Measurements from ENCODE around the gene PTCH2. TPM values are rescaled to one million over a fixed set of nuclear protein-coding genes. Genes with fewer than 3 reads are reported as not detected.

Gene PTCH2
- total and polyA plus RNA-seq, 2 of the 13 experiments (the other 11 are each of a cell fraction or from before 2014, with no cell fraction given), result 0.60 to 1.5 TPM

- TF ChIP-seq HIC2 (CRISPR knock-in tag; IDR thresholded peaks at IDR 0.05; ENCODE audit: low read depth) (no peak), MIER2 (CRISPR knock-in tag; IDR thresholded peaks at IDR 0.05) (no peak), ZNF230 (CRISPR knock-in tag; IDR thresholded peaks at IDR 0.05) (peak; percentile 86; the same call in 1 of the 2 replicates), ESRRA (CRISPR knock-in tag; IDR thresholded peaks at IDR 0.05; ENCODE audit: low read depth) (no peak; the same call in 1 of the 2 replicates), ZNF414 (CRISPR knock-in tag; IDR thresholded peaks at IDR 0.05) (peak; percentile 58; the same call in 1 of the 2 replicates), HNF1B (CRISPR knock-in tag; IDR thresholded peaks at IDR 0.05) (peak; percentile 69; the same call in 1 of the 2 replicates), GABPA (IDR thresholded peaks at IDR 0.05; ENCODE audit: low read depth, low read length) (no peak), GABPA (CRISPR knock-in tag; IDR thresholded peaks at IDR 0.05; ENCODE audit: low read depth) (peak; percentile 58; the same call in 1 of the 2 replicates), ZFY (CRISPR knock-in tag; IDR thresholded peaks at IDR 0.05) (peak; percentile 97), ZNF350 (CRISPR knock-in tag; IDR thresholded peaks at IDR 0.05; ENCODE audit: borderline replicate concordance, low read depth) (no peak), ZFP1 (CRISPR knock-in tag; IDR thresholded peaks at IDR 0.05) (peak; percentile 33; the same call in 1 of the 2 replicates), REST (IDR thresholded peaks at IDR 0.05; ENCODE audit: borderline replicate concordance in 1 of 2, low read depth in 1 of 2, low read length in 2 of 2) (peak in 1 of 2 experiments; percentile 69; a peak in 1 of 4 replicates), ZNF777 (CRISPR knock-in tag; IDR thresholded peaks at IDR 0.05) (peak; percentile 72), ZNF737 (CRISPR knock-in tag; IDR thresholded peaks at IDR 0.05; ENCODE audit: borderline replicate concordance) (no peak), ZNF552 (CRISPR knock-in tag; IDR thresholded peaks at IDR 0.05; ENCODE audit: borderline replicate concordance) (no peak), PREB (CRISPR knock-in tag; IDR thresholded peaks at IDR 0.05) (no peak), ZNF33A (CRISPR knock-in tag; IDR thresholded peaks at IDR 0.05; ENCODE audit: borderline replicate concordance) (0 out of 2 replicates have a peak, but pooled peaks have one; percentile 80), ZBTB37 (CRISPR knock-in tag; IDR thresholded peaks at IDR 0.05) (no peak)
Observed at GRCh38 chr1:44775078-44775929, 67.7 kb downstream of the PTCH2 start, which contains the start of gene RPS8 (continued).

All from HepG2 (cell line).